Thoracic aorta (tissue), 2 donors: ENCODE measurements around the gene PPP2R1A. TPM values are rescaled to one million over a fixed set of nuclear protein-coding genes. Genes with fewer than 3 reads are reported as not detected.

Source experiments
- ATAC-seq: fragments of 150-250 bp; one replicate; pipeline ENCODE4 v1.8.0; 2017; ENCODE audit warnings: low read depth; ENCODE audit not compliant: insufficient number of reproducible peaks, low FRiP score
- DNase-seq: peaks from one replicate; pipeline ENCODE4 v3.0.0-alpha.2; 2020; ENCODE audit warnings: low spot score
- H3K27ac ChIP-seq, 2 donors: fragments of 200-600 bp; sonication (generic); 1 replicate in 1 of 2; 2 replicates in 1 of 2; pipeline ENCODE4 v1.5.1; 2016; ENCODE audit warnings: mild to moderate bottlenecking in 2 of 2, moderate library complexity in 2 of 2
- H3K27me3 ChIP-seq: fragments of 200-600 bp; sonication (generic); replicated peaks from 2 replicates; pipeline ENCODE4 v1.6.0; 2016; ENCODE audit warnings: mild to moderate bottlenecking; ENCODE audit not compliant: insufficient read depth
- H3K36me3 ChIP-seq: fragments of 200-600 bp; sonication (generic); one replicate; pipeline ENCODE4 v1.5.1; 2016
- H3K4me1 ChIP-seq, 2 donors: fragments of 200-600 bp; sonication (generic); 1 replicate in 1 of 2; 2 replicates in 1 of 2; pipeline versions ENCODE4 v1.5.1 to v1.6.0; 2016; ENCODE audit warnings: low read depth in 2 of 2, mild to moderate bottlenecking in 1 of 2; ENCODE audit not compliant: control insufficient read depth in 1 of 2
- H3K4me3 ChIP-seq: fragments of 200-600 bp; sonication (generic); 2 replicates; pipeline ENCODE4 v1.5.1; 2016; ENCODE audit warnings: mild to moderate bottlenecking
- H3K9me3 ChIP-seq: fragments of 200-600 bp; sonication (generic); 2 replicates; pipeline ENCODE4 v1.5.1; 2016
- CTCF ChIP-seq: fragments of 200-600 bp; sonication (generic); IDR thresholded peaks from one replicate; pipeline ENCODE4 v1.5.1; 2019; ENCODE audit warnings: antibody characterized with exemption
- total RNA-seq, 2 donors: library from RNA; depleted of rRNA; stranded (reverse); fragments of >200 nt; gene quantifications; one replicate each; pipeline versions ENCODE4 v1.1.0 to v1.2.3, GENCODE V29; 2016

The PPP2R1A gene
- total RNA-seq, 2 donors from 2014 or later = 153 to 252 TPM

DNA sequence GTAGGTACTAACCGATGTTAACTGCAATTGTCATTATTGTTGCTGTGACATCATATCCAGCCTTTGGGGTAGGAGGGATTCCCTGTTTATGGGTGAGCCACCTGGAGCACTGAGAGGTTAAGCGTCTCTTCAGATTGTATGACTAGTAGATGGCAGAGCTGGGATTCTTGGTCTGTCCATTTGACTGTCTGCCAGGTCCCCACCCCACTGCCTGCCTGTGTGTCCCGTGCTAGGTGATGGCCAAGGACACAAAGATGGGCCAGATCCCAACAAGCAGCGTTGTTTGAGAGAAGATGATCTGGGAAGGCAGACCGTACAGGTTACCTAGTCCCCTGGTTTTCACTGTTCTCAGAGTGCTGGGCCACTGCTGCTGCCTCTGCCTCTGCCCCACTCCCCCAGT lies 16.6 kb downstream of the PPP2R1A start:
- Histone ChIP-seq H3K27ac (no peak overlapping the region), H3K4me3 (no peak overlapping the region), H3K9me3 (no peaks in the 10 kb centered on the region), H3K4me1 (peaks cover 0 to 32% of the 10 kb centered on the region in 2 donors), H3K36me3 (peaks cover 64% of the 10 kb centered on the region), H3K27me3 (no peaks in the 10 kb centered on the region)
- TF ChIP-seq CTCF = no peak
- DNase-seq = no peak
- ATAC-seq = no peak

GRCh38 chr19:52211203-52211602 lies 21.4 kb downstream of the PPP2R1A start:
- no peak for DNase-seq
- H3K36me3 ChIP-seq = peaks cover 69% of the 10 kb centered on the region
- H3K27me3 ChIP-seq = no peaks in the 10 kb centered on the region
- H3K4me3 ChIP-seq = no peak overlapping the region
- H3K9me3 ChIP-seq = no peaks in the 10 kb centered on the region
- no peak for ATAC-seq
- peaks cover 0 to 13% of the 10 kb centered on the region in 2 donors for H3K4me1 ChIP-seq
- TF ChIP-seq CTCF = no peak
- no peak overlapping the region for H3K27ac ChIP-seq

DNA sequence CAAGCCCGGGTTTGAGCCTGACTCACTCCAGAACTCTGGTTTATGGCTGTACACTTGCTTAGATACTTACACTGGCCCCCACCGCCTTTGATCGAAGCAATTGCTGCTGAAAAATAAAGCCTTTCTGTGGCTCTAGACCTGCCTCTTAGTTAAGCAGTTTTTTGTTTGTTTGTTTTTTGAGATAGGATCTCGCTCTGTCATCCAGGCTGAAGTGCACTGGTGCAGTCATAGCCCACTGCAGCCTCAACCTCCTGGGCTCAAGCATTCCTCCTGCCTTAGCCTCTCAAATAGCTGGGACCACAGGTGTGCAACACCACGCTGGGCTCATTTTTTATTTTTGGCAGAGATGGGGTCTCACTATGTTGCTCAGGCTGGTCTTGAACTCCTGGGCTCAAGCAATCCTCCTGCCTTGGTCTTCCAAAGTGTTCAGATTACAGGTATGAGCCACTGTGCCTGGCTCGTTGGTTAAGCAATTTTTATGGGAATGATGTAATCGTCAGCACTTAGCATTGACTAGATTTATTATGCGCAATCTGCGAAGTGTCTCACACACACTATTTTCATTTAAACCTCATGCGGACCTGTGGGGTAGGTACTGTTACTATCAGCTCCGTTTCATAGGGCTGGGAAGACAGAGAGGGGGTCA lies 22.2 kb downstream of the PPP2R1A start:
- Histone ChIP-seq H3K4me3 (no peak overlapping the region), H3K4me1 (peaks cover 0 to 13% of the 10 kb centered on the region in 2 donors), H3K27ac (no peak overlapping the region), H3K27me3 (no peaks in the 10 kb centered on the region), H3K9me3 (no peaks in the 10 kb centered on the region), H3K36me3 (peaks cover 70% of the 10 kb centered on the region)
- no peak for TF ChIP-seq CTCF
- ATAC-seq = no peak
- no peak for DNase-seq

DNA sequence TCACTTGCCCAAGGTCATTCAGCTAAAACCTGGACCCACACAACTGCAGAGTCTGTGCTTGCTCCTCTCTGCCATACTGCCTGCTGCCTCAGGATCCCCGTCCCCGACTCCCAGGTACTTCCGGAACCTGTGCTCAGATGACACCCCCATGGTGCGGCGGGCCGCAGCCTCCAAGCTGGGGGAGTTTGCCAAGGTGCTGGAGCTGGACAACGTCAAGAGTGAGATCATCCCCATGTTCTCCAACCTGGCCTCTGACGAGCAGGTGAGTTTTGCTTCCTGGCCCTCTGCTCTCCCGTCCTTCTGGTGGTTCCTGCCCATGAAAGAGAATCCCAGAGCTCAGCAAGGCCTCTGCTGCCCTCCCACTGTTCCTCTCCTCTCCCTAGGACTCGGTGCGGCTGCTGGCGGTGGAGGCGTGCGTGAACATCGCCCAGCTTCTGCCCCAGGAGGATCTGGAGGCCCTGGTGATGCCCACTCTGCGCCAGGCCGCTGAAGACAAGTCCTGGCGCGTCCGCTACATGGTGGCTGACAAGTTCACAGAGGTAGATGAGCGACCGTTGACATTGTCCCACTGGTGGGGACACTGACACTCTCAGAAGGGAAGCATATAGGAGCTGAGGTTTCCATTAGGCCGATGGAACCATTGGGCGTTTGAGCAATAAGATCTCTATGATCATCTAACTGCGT lies 22.9 kb downstream of the PPP2R1A start:
- ATAC-seq (no peak), DNase-seq (no peak)
- Histone ChIP-seq H3K4me1 (peaks cover 0 to 13% of the 10 kb centered on the region in 2 donors), H3K9me3 (no peaks in the 10 kb centered on the region), H3K4me3 (no peak overlapping the region), H3K36me3 (peaks cover 70% of the 10 kb centered on the region), H3K27ac (no peak overlapping the region), H3K27me3 (no peaks in the 10 kb centered on the region)
- TF ChIP-seq CTCF = no peak

DNA sequence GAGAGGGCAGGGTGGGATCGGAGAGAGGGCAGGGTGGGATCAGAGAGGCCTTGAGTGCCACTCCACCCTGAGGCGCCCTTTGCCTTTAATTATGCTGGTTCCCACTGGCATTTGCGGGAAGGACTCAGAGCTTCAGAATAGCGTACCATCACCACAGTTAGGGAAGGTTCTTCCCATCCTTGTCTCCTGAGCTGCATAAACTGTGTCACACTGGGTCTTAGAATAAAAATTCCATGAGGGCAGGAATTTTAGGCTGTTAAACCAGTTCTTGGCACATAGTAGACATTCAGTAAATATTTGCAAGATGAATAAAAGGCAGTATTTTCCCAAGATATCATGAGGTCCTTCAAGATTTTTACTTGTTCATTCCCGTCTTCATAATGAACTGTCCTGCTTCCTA lies 24.4 kb downstream of the PPP2R1A start:
- Histone ChIP-seq H3K36me3 (peaks cover 82% of the 10 kb centered on the region), H3K4me1 (peaks cover 0 to 8% of the 10 kb centered on the region in 2 donors), H3K4me3 (no peak overlapping the region), H3K9me3 (no peaks in the 10 kb centered on the region), H3K27ac (no peak overlapping the region), H3K27me3 (no peaks in the 10 kb centered on the region)
- TF ChIP-seq CTCF = no peak
- DNase-seq = no peak
- no peak for ATAC-seq
